NK-92 treated with Interleukin-12 subunit alpha and Interleukin-12 subunit beta, amount 100 ng/mL, for 24 hours (cell line): ENCODE results near the gene MIS18A.
"Not testable (repeated sequence)": the region's sequence is repeated elsewhere in the genome, so short reads cannot be mapped to it uniquely, and the experiment has no call there.

Experiments used
- DNase-seq: peaks from one replicate; lab custom pipeline; 2025; lab: John Stamatoyannopoulos, UW

The MIS18A gene, protein sequence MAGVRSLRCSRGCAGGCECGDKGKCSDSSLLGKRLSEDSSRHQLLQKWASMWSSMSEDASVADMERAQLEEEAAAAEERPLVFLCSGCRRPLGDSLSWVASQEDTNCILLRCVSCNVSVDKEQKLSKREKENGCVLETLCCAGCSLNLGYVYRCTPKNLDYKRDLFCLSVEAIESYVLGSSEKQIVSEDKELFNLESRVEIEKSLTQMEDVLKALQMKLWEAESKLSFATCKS

DNA sequence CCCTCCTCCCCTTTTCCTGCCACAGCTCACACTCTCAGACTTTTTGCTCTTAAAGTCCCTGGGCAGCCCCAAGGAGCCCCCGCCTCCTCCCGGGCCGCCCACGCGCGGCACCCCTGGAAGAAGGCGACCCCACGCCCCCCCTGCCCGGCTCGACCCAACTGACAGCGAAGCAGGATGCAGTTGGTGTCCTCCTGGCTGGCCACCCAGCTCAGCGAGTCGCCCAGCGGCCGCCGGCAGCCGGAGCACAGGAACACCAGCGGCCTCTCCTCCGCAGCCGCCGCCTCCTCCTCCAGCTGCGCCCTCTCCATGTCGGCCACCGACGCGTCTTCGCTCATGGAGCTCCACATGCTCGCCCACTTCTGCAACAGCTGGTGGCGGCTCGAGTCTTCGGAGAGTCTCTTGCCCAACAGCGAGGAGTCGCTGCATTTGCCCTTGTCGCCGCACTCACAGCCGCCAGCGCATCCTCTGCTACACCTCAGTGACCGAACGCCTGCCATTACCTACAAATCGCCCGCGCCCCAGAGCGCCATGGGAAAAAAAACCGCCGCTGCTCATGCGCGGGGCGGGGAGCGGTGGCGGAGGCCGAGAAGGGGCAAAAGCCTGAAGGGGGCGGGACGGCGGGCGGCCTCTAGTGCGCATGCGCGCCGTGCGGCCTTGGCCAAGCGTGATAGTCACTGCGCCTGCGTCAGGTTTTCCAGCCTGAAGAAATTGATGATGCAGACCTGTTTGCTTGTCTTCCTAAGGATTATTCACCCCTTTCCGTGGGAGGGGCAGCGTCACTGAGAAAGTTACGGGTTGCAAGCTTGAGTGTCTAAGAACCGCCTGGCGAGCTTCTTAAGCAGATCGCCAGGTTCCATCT is at the start of gene MIS18A:
Gene MIS18A, minus strand, starts transcription at position 532 of the 859 bp plus-strand sequence. Its CDS starts 35 bp downstream, at position 497.
- peak; percentile 92 for DNase-seq

DNA sequence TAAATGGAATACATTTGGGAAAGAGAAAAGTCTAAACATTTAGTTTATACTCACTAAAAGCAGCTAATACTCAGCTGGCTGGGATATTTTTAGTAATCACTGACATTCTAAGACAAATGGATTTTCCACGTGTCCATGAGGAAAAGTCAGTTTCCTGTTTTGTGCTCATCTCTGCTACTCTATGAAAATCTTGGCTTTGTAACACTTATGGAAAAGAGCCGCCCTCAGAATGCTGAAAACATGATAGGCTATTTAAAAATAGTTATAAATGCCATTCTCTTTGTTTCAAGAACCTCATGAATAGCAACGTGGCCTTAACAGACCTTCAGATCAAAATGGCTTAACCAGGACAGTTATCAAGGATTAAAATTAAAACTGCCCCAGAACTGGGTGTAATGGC is 49.7 kb upstream of the MIS18A start:
- DNase-seq = no peak

DNA sequence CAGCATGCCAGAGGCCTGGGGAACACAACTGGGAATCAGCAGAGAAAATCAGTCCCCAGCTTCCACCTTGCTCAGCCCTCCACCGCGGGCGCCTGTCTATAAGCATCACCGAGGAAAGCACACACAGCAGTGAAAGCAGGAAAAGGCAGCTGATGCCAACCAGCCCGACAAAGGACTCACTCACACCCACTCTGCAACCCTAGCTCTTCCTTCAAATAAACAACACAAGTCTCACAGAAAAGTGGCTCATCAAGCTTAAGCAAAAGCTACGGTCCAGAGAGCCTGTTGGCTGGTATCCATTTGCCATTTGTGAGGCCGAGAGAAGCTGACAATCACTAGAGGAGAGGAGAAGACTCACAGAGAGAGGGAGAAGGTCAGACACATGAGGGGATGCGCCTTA is 46.9 kb upstream of the MIS18A start:
- no peak for DNase-seq

DNA sequence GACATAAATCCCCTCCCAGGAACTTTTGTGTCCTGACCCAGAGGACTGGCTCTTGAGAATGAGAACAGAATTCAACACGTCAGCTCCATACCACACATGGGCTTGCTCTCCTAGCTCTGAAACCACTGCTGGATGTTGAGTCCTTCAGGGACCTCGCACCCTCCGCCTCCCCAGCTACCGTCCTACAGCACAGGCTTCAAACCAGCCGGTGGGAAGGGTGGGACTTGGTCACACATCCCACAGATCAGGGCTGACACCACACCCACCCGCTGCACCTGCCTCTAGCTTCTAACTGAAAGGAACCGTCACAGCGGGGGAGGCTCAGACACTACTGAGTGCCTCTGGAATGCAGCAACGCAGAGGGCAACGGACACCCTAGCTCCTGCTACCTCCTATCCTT is 43.8 kb upstream of the MIS18A start:
- no peak for DNase-seq

DNA sequence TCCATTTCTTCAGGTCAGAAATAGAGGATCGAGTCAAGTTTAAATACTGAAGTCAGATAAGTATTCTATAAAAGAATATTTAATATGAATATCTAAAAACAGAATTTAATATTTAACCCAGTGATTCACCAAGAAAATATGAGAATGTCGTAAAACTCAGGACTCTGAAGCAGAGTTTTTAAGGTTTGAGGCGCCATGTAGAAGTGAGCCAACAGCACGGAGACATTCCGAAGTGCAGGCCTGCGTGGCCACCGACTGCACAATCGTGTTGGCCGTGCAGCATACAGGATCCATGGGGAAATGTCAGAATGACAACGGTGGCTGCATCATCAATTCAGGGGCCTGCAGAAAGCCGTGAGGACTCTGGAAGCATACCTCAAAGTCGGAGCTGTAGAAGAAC is 43.3 kb upstream of the MIS18A start:
- DNase-seq = no peak

DNA sequence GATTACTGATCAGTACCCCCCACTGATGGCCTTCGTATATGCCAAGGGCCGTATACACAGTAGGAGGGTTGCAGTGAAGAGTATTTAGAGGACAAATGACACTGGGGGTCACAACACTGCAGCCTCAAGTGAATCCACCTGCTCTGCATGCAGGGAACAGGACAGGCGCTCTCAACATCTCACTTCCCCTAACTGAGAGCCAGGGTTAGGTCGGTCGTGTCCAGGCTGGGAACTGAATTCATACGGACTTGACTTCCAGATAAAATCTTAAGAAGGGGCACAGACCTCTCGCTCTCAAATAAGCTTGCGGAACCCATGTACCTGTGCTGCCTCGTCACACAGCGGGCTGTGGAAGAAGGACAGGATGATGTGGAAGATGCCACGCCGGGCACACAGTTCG is 42.6 kb upstream of the MIS18A start:
- DNase-seq = no peak

DNA sequence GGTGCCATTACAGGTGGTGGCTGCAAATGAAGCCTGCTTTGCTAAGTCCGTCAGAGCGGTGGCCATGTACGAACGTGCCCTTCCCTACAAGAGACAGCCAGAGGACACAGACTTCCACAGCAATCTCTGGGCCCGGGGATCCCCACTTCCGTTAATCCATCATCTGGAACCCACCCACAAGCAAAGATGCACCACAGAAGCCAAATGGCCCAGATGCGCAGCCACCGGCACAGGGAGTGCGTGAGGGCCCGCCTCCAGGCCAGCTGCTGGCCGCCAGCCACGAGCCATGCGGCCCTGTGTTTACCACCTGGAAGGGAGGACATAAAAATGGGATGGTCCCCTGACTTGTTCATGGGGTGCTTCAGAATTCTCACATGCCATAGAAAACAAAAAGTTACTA is 41.9 kb upstream of the MIS18A start:
- DNase-seq = no peak

DNA sequence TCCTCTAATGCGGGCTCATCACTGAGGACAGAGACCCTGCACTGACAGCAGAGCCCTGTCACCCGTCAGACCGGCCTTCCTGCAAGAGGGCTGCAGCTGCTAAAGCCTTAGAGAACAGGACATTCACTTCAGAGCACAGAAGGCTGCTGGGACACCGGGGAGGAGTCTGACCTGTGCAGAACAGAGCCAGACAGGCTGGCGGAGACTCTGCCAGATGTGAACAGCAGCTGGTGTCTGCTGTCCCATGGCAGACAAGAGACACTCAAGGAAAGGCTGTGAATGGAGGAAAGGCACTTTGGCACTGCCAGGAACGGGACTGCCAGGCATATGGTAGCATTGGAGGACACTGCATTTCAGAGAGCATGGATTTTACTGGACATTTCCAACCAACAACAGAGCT is 41.2 kb upstream of the MIS18A start:
- no peak for DNase-seq

DNA sequence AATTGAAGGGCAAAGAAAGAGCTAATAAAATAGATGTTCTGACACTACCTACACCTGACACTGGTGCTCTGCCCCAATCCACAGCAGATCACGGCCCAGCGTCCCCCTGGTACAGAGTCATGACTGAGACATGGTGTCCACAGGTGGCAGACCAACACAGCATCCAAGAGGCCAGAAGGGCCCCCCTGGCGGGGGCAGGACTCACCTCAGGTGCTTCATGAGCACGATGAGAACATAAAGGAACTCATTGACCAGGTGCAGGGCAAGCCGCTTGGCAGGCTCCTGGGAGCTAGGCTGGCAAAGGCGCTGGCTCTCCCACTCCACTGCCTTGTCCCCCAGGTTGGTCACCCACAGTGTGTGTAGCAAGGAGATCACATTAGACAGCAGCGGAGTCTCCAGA is 40.2 kb upstream of the MIS18A start:
- no peak for DNase-seq

DNA sequence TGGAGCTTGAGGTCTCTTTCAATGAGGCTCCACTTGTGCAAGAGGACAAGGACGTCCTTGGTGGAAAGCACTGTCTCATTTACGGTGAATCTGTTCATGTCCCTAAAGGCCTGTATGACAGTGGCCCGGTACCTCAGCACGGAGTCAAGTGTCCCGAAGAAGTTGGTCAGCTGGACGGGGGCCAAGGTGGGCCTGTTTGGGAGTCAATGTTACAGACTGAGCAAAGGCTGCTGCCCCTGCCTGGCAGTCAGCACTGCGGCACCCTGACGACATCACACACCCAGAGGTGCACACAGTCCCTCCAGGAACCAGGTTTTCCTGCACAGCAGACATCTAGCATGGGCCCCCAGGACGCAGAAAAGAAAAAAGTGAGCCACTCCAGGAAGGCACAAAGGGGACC is 38.9 kb upstream of the MIS18A start:
- DNase-seq = no peak

DNA sequence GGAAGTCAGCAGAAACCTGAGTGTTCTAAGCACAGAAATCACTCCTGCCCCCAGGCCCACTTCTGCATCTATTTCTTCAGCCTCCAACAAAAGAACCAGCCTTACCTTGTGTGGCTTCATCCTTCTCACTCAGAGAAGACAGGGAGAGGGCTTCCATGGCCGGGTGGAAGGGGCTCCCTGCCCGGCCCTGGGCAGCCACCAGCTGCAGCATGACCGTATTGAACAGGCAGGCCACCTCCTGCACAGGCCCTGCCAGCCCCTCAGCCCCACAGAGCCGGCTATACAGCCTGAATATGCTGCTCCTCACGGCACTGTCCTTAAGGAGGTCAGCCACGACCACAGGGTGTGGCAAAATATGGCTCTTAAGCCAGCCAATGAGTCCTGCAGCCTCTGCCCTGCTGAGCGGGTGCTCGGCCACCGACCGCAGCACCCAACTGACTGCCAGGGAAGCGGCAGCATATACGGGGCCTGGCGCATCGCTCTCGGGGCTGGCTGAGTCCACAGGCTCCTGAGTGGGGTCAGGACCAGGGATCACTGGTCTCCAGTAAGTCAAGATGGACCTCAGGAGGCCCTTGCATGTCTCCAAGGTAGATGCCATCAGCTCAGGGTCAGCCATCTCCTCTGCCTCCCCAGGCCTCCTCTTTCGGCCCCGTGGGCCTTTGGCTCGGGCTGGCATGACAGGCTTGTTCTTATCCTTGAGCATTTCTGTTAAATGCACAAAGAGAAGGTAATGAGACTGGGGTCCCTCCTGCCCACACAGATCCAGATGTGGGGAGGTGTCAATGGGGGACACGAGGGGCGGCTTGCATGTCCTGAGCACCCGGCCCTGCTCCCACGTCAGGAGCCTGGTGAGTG is 37.7 kb upstream of the MIS18A start:
- no peak for DNase-seq

DNA sequence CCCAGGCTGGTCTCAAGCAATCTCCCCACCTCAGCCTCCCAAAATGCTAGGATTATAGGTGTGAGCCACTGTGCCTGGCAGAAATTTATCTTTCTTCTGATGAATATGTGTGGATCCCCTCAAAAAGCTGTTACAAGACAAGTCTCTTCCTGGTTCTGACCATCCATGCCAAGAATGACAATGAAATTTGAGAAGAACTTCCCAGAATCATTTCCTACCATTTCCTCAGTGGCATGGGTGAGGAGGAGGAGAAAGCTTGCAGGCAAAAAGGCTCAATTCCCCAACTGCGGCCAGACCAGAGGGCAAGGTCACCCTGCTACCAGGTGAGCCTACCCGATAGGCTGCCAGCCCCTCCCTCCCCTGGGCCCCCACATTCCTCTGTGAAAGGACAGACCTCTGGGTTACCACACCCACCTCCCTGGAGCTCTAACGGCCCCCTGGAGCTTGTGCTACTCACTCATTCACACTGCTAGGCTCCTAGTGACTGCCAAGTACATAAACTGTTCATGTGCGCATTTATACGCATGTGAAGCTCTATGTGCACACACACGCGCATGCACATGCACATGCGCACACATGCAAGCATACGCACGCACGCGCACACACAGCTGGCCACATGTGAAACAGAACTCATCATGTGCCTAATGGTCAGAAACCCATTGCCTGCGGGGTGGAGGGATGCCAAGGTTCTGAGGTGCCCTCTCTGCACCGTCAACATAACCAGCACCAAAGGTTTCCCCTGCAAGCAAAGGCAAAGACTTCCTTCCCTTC is 36.8 kb upstream of the MIS18A start:
- DNase-seq = no peak

DNA sequence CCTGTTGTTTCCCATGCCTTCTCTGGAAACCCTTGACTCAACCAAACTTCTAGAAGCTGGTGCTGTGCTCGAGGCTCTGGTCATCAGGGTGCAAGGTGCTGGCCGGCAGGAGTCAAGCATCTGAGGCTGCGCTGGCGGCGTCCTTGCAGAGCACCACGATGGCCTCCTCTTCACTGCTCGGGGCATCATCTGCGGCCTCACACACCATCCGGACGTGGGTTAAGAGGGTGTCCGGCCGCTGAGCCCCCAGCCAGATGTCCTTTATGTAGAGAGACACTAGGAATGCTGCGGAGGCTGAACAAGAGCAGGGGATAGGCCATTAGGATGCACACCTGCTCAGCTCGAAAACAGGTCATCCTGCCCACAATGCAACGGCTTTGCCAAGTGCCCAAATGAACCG is 36.0 kb upstream of the MIS18A start:
- DNase-seq = no peak

DNA sequence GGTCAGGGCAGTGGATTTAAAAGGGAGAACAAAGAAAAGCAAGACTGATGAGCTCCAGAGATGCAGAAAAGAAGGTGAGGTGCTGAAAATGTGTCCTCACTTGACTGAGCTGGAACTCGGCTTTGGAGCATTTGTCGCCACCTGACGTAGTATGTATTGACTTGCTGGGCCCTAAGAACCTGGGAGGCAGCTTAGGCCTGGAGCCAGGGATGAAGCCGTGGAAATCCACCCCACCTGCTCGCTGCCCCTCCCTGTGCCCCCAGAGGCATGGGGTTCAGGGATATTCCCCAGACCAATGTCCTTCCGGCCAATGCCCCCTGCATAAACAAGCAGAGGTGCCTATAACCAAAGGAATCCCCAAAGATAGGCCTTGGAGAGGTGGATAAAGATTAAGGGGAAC is 34.1 kb upstream of the MIS18A start:
- DNase-seq = no peak

DNA sequence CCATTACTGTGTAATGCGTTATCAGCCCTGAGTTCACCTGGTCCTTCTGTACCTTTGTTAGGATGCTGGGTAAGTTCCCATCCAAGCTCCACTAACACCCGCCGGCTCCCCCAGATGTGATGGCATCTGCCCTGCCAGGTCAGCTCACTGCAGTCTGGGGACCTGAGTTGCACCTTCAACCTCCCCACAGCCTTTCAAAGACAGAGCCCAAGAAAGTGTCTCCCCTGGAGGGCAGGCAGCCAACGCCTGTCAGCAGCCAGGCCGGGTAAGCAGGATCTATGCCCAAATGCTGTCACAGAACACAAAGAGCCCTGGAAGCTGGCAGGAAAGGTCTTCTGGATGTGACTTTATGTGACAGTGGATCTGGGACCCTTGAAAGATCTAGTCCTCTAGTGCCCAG is 33.5 kb upstream of the MIS18A start:
- DNase-seq = no peak

DNA sequence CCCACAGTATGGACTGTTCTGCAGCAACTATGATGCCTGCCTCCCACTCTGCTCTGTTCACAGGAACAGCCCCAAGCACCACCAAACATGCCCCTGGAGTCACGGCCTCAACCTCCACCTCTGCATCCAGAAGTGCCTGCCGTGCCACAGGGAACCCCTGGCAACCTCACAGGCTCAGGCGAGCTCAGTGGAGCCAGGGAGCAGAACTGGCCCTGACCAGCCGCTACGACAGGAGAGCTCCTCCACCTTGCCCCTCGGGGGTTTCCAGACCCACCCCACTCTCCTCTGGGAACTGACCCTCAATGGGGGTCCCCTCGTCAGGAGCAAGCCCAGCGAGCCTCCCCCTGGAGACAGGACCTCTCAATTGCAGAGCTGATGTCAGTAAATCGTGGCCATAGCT is 32.8 kb upstream of the MIS18A start:
- DNase-seq = no peak

DNA sequence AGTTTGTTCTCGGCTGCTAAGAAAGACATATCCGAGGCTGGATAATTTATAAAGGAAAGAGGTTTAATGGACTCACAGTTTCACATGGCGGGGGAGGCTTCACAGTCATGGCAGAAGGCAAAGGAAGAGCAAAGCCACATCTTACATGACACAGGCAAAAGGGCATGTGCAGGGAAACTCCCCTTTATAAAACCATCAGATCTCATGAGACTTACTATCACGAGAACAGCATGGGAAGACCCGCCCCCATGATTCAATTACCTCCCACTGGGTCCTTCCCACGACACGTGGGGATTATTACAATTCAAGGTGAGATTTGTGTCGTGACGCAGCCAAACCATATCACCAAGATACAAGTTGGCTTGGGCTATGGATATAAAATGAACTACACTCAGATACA is 32.1 kb upstream of the MIS18A start:
- not testable (repeated sequence) for DNase-seq

DNA sequence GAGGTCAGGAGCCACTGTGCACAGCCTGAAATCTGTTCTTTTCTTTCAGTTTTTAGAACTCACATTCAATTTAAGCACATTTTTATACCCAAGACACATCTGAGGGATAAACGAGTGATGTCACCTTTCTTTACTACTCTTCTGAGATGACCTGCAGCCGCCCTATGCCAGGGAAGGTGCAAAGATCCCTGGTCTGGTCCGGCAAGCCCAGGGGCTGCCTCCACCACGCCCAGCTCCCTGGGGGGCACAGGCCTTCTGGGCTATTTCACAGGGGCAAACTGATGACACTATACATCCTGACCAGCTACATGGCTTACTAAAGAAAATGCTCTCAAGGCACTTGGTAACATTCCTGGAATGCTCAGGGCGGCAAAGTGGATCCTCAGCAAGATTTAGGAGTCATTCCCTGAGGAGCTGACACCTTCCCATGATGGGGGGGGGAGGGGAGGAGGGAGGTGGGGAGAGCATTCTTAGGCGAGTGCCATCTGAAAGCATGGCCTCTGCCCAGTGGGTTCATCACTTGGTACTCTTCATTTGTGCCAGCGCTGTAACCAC is 31.1 kb upstream of the MIS18A start:
- no peak for DNase-seq

DNA sequence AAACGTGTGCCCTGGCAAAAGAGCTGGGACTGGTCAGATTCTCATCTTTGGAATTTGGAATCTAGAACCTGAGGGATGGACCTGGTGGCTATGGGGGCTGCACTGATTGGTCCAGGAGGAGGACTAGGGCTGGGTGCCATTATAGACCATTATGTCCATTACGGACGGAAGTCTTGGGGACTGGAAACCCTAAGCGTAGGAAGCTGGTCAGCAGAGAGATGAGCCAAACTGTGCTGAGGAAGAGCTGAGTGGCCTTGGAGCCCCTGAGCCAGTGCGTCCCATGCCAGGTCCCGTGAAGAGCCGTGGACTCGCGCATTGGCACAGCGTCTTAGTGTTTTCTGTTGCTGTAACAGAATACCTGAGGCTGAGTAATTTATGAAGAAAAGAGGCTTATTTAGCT is 29.8 kb upstream of the MIS18A start:
- DNase-seq = no peak

DNA sequence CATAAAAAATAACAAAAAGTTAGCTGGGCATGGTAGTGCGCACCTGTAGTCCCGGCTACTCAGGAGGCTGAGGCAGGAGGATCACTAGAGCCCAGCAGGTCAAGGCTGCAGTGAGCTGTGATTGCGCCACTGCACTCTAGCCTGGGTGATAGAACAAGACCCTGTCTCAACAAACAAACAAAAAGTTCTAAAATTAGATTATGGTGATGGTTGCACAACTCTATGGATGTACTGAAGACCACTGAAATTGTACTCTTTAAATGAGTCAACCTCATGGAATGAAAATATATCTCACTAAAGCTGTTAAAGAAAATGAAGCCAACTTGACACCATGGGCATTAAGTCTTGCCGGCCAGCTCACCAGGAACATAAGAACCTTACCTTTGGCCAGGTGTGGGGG is 28.9 kb upstream of the MIS18A start:
- no peak for DNase-seq

DNA sequence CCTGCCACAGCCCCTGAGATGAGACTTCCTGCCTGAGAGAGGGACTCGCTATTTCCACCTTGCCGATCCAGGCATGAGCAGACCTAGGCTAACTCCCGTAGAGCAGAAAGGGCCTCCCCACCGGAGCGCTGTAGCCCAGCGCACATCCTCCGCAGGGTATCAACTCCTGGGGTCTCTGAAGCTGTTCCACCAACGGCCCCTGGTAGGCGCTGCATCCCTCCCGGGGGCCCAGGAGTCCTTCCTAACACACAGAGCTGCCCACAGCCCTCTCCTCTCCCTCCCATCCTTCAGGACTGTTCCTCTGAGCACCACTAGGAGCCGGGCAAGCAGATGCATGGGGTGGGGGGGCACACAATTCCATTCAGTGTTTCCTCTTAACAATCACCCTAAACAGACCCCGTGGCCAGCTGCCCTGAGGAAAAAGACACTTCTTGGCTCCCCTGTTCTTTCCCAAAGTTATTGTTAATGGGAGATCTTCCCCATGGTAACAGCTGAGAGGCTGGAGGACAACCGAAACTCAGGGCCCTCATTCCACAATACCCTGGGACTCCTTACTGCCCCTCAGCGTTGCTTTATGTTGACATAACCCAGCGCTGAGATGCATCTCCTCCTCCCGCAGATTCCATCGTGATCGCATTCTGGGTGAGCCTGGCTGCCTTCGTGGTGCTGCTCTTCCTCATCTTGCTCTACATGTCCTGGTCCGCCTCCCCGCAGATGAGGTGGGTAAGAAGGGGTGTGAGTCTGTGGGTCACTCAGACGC is 27.4 kb upstream of the MIS18A start:
- no peak for DNase-seq
